Measurements from ENCODE around the gene EPB41L4A.
"Not testable (repeated sequence)": the region's sequence is repeated elsewhere in the genome, so short reads cannot be mapped to it uniquely, and the experiment has no call there.

The EPB41L4A gene

GRCh38 chr5:112253478-112254250 lies 165.4 kb downstream of the EPB41L4A start:
- Mint-ChIP-seq H3K4me1 (ENCODE audit: low read depth) (no peaks in the 10 kb centered on the region), H3K9me3 (ENCODE audit: low read depth) (no peaks in the 10 kb centered on the region), H3K4me3 (no peak overlapping the region), H3K27me3 (peaks cover 2% of the 10 kb centered on the region), H3K27ac (no peak overlapping the region), H3K36me3 (no peaks in the 10 kb centered on the region)

GRCh38 chr5:112250551-112250950 lies 168.5 kb downstream of the EPB41L4A start:
- Mint-ChIP-seq H3K9me3 (ENCODE audit: low read depth) (no peaks in the 10 kb centered on the region), H3K27ac (no peak overlapping the region)

GRCh38 chr5:112248623-112249022 lies 170.5 kb downstream of the EPB41L4A start:
- Mint-ChIP-seq H3K27me3 (peaks cover 10% of the 10 kb centered on the region), H3K4me3 (no peak overlapping the region), H3K4me1 (ENCODE audit: low read depth) (no peaks in the 10 kb centered on the region), H3K36me3 (no peaks in the 10 kb centered on the region), H3K27ac (no peak overlapping the region), H3K9me3 (ENCODE audit: low read depth) (no peaks in the 10 kb centered on the region)

More at GRCh38 chr5:112250551-112250950, 168.5 kb downstream of the EPB41L4A start:
- Mint-ChIP-seq H3K27me3 (peaks cover 4% of the 10 kb centered on the region), H3K36me3 (no peaks in the 10 kb centered on the region), H3K4me3 (no peak overlapping the region), H3K4me1 (ENCODE audit: low read depth) (no peaks in the 10 kb centered on the region)

- H3K36me3 Mint-ChIP-seq: no peaks in the 10 kb centered on the region
- H3K4me1 Mint-ChIP-seq (ENCODE audit: low read depth): no peaks in the 10 kb centered on the region
- H3K4me3 Mint-ChIP-seq: no peak overlapping the region
Observed at GRCh38 chr5:112247960-112248359, 171.1 kb downstream of the EPB41L4A start.

GRCh38 chr5:112245656-112246055 lies 173.4 kb downstream of the EPB41L4A start:
- Mint-ChIP-seq H3K27me3 (peaks cover 10% of the 10 kb centered on the region), H3K4me3 (no peak overlapping the region), H3K9me3 (ENCODE audit: low read depth) (no peaks in the 10 kb centered on the region), H3K4me1 (ENCODE audit: low read depth) (no peaks in the 10 kb centered on the region), H3K27ac (no peak overlapping the region), H3K36me3 (no peaks in the 10 kb centered on the region)

More at GRCh38 chr5:112247960-112248359, 171.1 kb downstream of the EPB41L4A start:
- no peak overlapping the region for H3K27ac Mint-ChIP-seq
- H3K27me3 Mint-ChIP-seq: peaks cover 10% of the 10 kb centered on the region
- no peaks in the 10 kb centered on the region for H3K9me3 Mint-ChIP-seq (ENCODE audit: low read depth)

GRCh38 chr5:112239996-112240395 lies 179.1 kb downstream of the EPB41L4A start:
- Mint-ChIP-seq H3K4me1 (ENCODE audit: low read depth) (no peaks in the 10 kb centered on the region), H3K36me3 (no peaks in the 10 kb centered on the region), H3K27me3 (peaks cover 11% of the 10 kb centered on the region), H3K27ac (no peak overlapping the region), H3K4me3 (no peak overlapping the region), H3K9me3 (ENCODE audit: low read depth) (no peaks in the 10 kb centered on the region)

- no peak overlapping the region for H3K27ac Mint-ChIP-seq
- no peak overlapping the region for H3K4me3 Mint-ChIP-seq
- H3K27me3 Mint-ChIP-seq: peaks cover 7% of the 10 kb centered on the region
- no peaks in the 10 kb centered on the region for H3K9me3 Mint-ChIP-seq (ENCODE audit: low read depth)
- H3K4me1 Mint-ChIP-seq (ENCODE audit: low read depth): no peaks in the 10 kb centered on the region
- H3K36me3 Mint-ChIP-seq: no peaks in the 10 kb centered on the region
Observed at GRCh38 chr5:112238473-112238872, 180.6 kb downstream of the EPB41L4A start.

- Mint-ChIP-seq H3K4me3 (no peak overlapping the region), H3K27me3 (peaks cover 7% of the 10 kb centered on the region), H3K27ac (no peak overlapping the region), H3K9me3 (ENCODE audit: low read depth) (no peaks in the 10 kb centered on the region), H3K36me3 (no peaks in the 10 kb centered on the region), H3K4me1 (ENCODE audit: low read depth) (no peaks in the 10 kb centered on the region)
Observed at GRCh38 chr5:112237456-112237855, 181.6 kb downstream of the EPB41L4A start.

GRCh38 chr5:112234000-112234399 lies 185.1 kb downstream of the EPB41L4A start:
- H3K27ac Mint-ChIP-seq: no peak overlapping the region
- no peaks in the 10 kb centered on the region for H3K36me3 Mint-ChIP-seq

GRCh38 chr5:112232667-112233066 lies 186.4 kb downstream of the EPB41L4A start:
- H3K27me3 Mint-ChIP-seq: peaks cover 6% of the 10 kb centered on the region
- no peaks in the 10 kb centered on the region for H3K4me1 Mint-ChIP-seq (ENCODE audit: low read depth)
- no peak overlapping the region for H3K4me3 Mint-ChIP-seq
- H3K36me3 Mint-ChIP-seq: no peaks in the 10 kb centered on the region
- no peaks in the 10 kb centered on the region for H3K9me3 Mint-ChIP-seq (ENCODE audit: low read depth)
- no peak overlapping the region for H3K27ac Mint-ChIP-seq

More at GRCh38 chr5:112234000-112234399, 185.1 kb downstream of the EPB41L4A start:
- H3K4me3 Mint-ChIP-seq: no peak overlapping the region
- no peaks in the 10 kb centered on the region for H3K9me3 Mint-ChIP-seq (ENCODE audit: low read depth)
- H3K27me3 Mint-ChIP-seq: peaks cover 6% of the 10 kb centered on the region
- H3K4me1 Mint-ChIP-seq (ENCODE audit: low read depth): no peaks in the 10 kb centered on the region

GRCh38 chr5:112230606-112231005 lies 188.5 kb downstream of the EPB41L4A start:
- Mint-ChIP-seq H3K4me1 (ENCODE audit: low read depth) (no peaks in the 10 kb centered on the region), H3K27me3 (peaks cover 3% of the 10 kb centered on the region), H3K4me3 (no peak overlapping the region), H3K27ac (no peak overlapping the region), H3K9me3 (ENCODE audit: low read depth) (no peaks in the 10 kb centered on the region), H3K36me3 (no peaks in the 10 kb centered on the region)

GRCh38 chr5:112228667-112229066 lies 190.4 kb downstream of the EPB41L4A start:
- Mint-ChIP-seq H3K36me3 (no peaks in the 10 kb centered on the region), H3K9me3 (ENCODE audit: low read depth) (no peaks in the 10 kb centered on the region), H3K4me3 (no peak overlapping the region), H3K27ac (no peak overlapping the region), H3K4me1 (ENCODE audit: low read depth) (no peaks in the 10 kb centered on the region), H3K27me3 (peaks cover 3% of the 10 kb centered on the region)

- Mint-ChIP-seq H3K9me3 (ENCODE audit: low read depth) (no peaks in the 10 kb centered on the region), H3K27ac (no peak overlapping the region), H3K4me3 (no peak overlapping the region), H3K27me3 (peaks cover 3% of the 10 kb centered on the region), H3K36me3 (no peaks in the 10 kb centered on the region), H3K4me1 (ENCODE audit: low read depth) (no peaks in the 10 kb centered on the region)
Observed at GRCh38 chr5:112227911-112228631, 191.0 kb downstream of the EPB41L4A start.

GRCh38 chr5:112226215-112226614 lies 192.9 kb downstream of the EPB41L4A start:
- H3K36me3 Mint-ChIP-seq: no peaks in the 10 kb centered on the region
- H3K27ac Mint-ChIP-seq: no peak overlapping the region
- H3K9me3 Mint-ChIP-seq (ENCODE audit: low read depth): no peaks in the 10 kb centered on the region
- peaks cover 3% of the 10 kb centered on the region for H3K27me3 Mint-ChIP-seq
- H3K4me1 Mint-ChIP-seq (ENCODE audit: low read depth): no peaks in the 10 kb centered on the region
- no peak overlapping the region for H3K4me3 Mint-ChIP-seq

- H3K9me3 Mint-ChIP-seq (ENCODE audit: low read depth); H3K27ac Mint-ChIP-seq; H3K4me1 Mint-ChIP-seq (ENCODE audit: low read depth); H3K4me3 Mint-ChIP-seq; H3K36me3 Mint-ChIP-seq; H3K27me3 Mint-ChIP-seq: not testable (repeated sequence)
Observed at GRCh38 chr5:112222997-112223396, 196.1 kb downstream of the EPB41L4A start.
